HL-60/S4 (cell line): ENCODE results near the gene SMARCD2.

ENCODE experiments used
- in situ Hi-C: fragments of 300-500 bp; cut with MboI; formaldehyde crosslinking; loops from 2 replicates; pipeline ENCODE4 v1.14.3; 2022; ENCODE audit warnings: low sequenced_read_pairs

The SMARCD2 gene

DNA sequence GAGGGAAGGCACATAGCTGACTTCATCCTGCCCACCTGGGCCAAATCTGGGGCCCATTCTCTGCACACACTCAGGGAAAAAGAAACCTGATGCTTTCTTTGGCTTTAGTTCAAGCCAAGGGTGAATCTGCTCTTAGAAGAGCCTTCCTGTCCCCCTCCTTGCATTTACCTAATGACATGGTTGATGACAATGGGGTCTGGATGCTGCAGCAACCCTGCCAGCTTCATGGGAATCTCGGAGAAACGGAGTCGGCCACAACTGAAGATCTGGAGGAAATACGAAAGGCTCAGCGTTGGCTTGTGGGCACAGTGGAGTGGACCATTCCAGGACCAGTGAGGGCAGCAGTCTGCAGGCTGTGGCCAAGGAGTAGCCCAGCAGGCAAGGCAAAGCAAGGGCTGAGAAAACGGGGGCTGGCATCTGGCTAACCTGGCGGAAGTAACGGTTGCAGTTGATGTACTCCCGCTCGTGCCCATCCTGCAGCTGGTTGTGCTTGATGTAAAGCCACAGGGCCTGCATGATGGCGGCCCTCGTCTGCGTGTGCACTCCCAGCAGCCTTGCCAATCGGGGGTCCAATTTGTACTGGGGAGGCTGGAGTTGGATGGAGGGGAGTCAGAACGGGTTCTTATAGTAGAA, 8.6 kb downstream of the SMARCD2 start:
- in situ Hi-C loops: loop anchor here (25.0 kb wide), 1 partner anchor 397 kb away; the partner anchor contains the start of gene CYB561

DNA sequence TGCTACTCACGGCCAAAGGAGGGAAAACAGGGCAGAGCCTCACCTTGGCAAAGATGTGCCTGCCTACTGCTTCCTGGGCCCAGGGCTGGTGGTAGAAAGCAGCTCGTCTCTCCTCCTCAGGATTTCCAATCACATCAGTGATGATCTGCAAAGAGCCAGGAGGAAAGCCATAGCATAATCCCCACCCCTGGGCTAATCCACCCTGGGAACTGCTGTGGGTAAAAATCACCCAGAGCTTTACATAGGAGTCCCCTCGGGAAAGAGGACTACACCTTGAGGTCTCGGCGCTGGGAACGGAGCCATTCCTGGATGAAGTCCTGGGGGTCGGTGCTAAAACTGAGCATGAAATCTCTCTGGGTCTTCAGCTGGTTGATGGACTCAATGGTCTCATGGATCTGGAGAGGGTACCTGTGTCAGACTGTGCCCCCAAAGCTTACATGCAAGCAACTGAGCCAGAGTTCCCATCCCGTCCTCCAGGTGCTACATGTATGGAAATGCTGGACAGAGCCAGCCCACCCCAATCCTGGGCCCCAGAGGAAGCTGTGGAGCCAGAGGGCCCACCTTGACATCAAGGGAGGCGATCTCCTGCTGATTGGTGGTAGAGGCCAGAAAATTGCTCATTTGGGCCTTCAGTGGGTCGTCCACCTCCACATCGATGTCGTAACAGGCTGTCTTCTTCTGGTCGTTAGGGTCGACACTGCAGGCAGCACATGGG, 9.3 kb downstream of the SMARCD2 start:
- in situ Hi-C loops: loop anchor here (25.0 kb wide), 1 partner anchor 396 kb away; the partner anchor contains the start of gene CYB561

DNA sequence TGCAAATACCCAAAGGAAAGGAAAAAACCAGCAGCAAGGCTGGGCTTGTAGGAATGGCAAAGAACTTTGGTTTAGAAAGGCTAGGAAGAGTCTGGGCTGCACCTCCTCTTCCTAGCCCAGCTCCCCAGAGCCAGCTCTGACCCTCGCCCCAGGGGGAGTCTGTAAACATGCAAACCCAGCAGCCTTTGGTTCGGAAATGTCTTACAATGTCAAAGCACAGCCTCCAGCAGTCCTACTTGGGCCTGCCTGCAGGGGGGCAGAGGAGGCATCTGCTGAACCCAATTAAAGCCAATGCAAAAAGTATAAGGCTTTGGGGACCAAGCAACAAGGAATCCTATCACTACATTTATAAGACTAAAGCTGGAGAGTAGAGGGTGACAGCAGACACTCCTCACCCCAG, 10.0 kb downstream of the SMARCD2 start:
- in situ Hi-C loops: loop anchor here (25.0 kb wide), 1 partner anchor 395 kb away; the partner anchor contains the start of gene CYB561

DNA sequence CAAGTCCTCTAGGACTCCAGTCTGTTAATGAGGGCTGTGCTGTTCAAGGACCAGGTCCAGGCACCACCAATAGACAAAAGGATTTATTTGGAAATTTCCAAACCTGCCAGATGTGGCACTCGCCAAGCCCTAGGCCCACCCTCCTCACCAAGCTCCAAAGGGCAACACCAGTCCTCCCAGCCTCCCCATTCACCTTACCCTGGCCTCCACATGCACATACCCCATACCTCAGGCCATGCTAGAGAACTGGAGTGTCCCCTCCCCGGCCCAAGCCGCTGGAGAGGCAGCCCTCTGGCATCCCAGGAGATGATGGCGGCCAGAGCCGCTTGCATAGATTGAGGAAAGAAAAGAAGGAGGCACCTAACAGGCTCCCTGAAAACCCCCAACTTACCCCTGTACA, 10.5 kb downstream of the SMARCD2 start:
- in situ Hi-C loops: loop anchor here (25.0 kb wide), 1 partner anchor 395 kb away; the partner anchor contains the start of gene CYB561

DNA sequence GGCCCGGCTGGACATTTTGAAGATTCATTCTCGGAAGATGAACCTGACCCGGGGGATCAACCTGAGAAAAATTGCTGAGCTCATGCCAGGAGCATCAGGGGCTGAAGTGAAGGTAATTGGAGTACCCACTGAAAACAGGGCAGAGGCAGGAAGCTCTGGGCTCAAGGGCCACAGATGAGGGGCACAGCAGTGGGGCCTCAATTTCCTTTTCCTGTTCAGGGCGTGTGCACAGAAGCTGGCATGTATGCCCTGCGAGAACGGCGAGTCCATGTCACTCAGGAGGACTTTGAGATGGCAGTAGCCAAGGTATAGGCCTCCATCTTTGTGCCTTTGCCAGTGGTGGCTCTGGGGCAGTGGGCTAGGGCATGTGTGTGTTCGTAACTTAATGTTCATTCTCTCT, 11.0 kb downstream of the SMARCD2 start:
- in situ Hi-C loops: loop anchor here (25.0 kb wide), 1 partner anchor 394 kb away; the partner anchor contains the start of gene CYB561

DNA sequence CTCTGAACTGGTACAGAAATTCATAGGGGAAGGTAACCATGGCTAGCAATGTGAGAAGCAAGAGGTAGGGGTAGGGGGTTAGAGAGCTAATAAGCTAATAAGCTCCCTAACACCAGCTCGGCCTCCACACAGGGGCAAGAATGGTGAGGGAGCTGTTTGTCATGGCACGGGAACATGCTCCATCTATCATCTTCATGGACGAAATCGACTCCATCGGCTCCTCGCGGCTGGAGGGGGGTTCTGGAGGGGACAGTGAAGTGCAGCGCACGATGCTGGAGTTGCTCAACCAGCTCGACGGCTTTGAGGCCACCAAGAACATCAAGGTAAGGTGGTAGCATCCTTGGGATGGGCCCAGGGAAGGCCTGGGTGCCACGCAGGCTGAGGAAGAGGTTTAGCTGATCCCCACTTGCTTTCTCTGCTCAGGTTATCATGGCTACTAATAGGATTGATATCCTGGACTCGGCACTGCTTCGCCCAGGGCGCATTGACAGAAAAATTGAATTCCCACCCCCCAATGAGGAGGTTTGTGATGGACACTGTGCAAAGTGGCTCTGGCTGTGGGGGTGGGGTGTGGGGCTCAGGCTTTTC, 11.5 kb downstream of the SMARCD2 start:
- in situ Hi-C loops: loop anchor here (25.0 kb wide), 1 partner anchor 394 kb away; the partner anchor contains the start of gene CYB561

DNA sequence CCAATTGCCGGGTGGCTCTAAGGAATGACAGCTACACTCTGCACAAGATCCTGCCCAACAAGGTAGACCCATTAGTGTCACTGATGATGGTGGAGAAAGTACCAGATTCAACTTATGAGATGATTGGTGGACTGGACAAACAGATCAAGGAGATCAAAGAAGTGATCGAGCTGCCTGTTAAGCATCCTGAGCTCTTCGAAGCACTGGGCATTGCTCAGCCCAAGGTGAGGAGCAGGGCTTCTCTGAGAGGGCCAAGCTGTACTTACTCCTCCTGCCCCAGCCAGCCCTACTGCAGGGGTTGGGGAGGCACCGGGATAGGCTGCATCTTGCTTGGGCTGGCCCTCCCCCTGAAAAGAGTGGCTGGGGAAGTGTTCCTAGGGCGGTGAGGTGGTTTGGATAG, 12.2 kb downstream of the SMARCD2 start:
- in situ Hi-C loops: loop anchor here (25.0 kb wide), 1 partner anchor 393 kb away; the partner anchor contains the start of gene CYB561

DNA sequence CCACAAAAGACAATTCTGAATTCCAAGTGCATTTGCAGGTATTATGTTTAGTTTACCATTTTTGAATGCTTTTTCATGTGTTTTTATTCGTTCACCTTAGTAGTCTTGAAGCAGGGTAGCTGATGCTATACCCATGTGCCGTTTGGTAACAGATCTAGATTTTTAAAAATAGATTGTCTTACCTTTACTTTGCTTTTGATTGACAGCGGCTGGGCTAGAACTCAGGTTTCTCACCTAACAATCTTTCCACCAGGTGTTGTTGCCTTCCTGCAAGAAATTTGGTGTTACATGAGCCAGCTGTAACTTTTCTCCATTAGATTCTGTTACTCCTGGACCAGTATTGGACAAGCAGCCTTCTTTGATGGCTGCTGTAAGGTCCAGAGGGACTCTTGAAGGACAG, 13.5 kb downstream of the SMARCD2 start:
- in situ Hi-C loops: loop anchor here (25.0 kb wide), 1 partner anchor 392 kb away; the partner anchor contains the start of gene CYB561

DNA sequence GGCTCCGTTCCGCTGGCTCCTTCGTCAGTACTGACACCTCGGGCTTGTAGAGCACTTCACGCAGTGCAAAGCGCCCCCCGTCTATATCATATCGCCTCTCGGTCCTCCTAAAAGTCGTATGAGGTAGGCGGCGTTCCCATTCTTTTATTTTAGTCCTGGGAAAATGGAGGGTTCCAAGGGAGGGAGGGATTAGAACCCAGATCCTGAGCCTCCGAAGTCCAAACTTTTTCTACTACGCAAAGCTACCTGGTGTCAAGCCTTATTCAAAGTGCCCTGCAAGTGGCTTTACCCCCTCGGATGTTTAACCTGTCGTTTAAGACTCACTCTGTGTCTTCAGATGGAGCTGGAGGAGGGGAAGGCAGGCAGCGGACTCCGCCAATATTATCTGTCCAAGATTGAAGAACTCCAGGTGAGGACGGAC, 14.7 kb downstream of the SMARCD2 start:
- in situ Hi-C loops: loop anchor here (25.0 kb wide), 1 partner anchor 391 kb away; the partner anchor contains the start of gene CYB561

DNA sequence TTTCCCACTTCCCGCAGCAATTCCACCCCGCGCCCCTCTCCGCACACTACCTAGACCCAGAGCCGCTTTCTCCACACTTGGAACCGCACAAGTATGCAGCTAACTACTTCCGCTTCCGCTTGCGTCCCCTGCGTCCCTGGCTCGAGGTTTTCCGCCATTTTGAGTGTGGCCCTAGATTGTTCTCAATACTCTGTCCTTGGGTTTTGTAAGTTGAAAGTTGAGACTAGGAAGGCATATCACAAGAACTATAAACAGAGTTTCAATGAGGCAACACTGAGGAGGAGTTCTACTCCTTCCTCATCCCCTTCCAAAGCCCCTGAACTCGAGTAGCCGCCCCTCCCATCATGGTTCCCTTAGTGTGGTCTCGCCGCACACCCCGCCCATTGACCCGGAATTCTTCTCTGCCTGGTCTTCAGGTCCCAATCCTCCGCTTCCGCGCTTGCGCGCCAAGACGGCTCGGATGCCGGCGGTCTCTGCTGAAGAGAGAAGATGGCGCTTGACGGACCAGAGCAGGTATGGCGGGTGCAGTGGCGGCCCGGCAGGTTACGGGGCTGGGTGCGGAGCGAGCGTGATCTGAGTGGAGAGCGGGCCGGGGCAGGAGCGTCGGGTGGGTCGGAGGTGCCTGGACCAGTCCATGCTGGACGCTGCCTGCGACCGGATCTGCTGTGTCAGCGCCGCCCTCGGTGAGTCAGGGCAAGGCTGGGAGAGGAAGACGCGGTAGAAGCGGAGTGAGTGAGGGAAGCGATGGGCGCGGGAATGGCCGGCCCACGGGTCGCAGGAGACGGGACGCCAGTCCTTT, 15.3 kb downstream of the SMARCD2 start, which contains the start of the genes FTSJ3 and PSMC5:
Gene FTSJ3 (minus strand): TSS at position 662 of the 799 bp plus-strand sequence. CDS start 761 bp downstream, outside the sequence.
Gene PSMC5 (plus strand): TSS at position 430 of the 799 bp plus-strand sequence. CDS start 60 bp downstream, at position 490.
- in situ Hi-C loops: loop anchor here (25.0 kb wide), 1 partner anchor 390 kb away; the partner anchor contains the start of gene CYB561

DNA sequence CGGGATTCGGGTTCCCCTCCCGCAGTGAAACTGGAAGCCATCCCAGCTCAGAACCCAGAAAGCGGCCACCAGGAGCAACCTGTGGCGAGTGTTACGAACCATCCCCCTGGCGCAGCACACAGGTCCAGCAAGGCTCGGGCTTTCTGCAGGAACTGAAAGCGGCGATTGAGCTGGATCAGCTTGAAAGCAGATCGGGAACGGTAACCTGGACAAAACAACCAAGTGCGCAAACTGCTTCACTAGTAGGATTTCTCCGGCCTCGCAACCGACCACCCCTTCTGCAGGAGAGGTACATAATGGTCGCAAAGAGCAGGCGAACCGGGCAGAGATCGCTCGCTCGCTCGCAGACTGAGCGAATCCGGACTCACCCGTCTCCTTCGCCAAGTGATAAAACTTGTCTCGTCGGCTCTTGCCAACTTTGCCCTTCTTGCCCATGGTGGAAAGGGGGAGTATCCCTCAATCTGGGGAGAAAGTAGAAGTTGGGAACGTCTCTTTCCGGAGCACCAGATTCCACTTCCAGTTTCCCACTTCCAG, 15.9 kb downstream of the SMARCD2 start:
- in situ Hi-C loops: loop anchor here (25.0 kb wide), 1 partner anchor 389 kb away; the partner anchor contains the start of gene CYB561

DNA sequence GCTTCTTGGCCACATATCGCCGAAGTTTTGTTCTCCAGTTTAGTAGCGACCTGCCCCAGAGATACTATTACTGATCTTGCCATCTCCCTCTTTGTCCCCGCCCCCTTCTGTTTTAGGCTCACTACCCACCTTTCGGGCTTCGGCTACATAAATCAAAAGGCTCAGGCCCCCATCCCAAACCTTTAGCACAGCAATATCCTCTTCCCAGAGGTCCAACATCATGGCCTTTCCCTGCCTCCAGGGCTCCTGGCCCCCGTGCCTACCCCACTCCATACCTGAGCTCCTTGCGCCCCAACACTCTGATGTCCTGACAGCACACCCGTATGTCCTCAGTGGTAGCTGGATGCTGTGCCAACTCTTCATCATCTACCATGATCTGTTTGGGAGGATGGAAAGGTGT, 18.1 kb downstream of the SMARCD2 start:
- in situ Hi-C loops: no loop called here

DNA sequence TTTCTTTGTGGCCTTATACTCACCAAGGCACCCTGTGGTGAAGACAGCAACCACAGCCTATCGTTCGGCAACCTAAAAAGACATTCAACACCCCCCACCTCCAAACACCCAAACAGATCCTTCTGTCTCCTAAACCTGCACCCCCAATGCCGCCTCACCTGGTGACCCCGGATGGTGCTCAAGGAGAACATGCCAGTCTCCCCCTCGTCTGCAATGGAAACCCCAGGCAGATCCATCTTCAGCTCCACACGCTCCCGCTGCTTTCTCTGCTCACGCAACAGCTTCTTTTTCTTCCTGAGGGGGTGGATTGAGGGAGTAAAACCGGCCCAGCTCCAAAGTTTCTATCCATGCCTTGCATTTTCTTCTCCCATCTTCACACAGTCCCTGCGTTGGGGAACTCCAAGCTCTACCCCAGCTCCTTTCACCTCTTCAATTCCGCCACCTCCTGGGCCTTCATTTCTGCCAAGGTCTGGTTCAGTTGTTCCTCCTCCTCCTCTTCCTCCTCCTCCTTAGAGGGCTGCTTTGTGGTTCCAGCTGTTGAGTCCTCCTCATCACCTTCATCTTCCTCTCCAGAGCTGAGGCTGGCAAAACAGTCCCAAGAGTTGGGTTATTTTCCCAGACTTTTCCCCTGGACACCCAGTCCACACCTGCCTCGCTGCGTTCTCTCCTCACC, 18.7 kb downstream of the SMARCD2 start:
- in situ Hi-C loops: no loop called here

DNA sequence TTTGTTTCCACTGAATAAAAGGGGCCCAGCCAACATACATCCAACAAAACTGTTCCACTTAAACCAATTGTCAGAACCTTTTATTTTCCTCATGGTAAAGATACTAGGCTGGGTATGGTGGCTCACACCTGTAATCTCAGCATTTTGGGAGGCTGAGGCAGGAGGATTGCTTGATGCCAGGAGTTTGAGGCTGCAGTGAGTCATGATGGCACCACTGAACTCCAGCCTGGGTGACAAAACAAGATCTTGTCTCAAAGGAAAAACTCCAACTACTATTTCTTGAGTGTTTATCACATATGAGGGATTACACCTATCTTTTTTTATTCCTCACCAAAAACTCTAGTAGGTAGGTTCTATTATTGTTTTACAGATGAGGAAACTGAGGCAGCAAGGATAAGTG, 19.9 kb downstream of the SMARCD2 start:
- in situ Hi-C loops: no loop called here

DNA sequence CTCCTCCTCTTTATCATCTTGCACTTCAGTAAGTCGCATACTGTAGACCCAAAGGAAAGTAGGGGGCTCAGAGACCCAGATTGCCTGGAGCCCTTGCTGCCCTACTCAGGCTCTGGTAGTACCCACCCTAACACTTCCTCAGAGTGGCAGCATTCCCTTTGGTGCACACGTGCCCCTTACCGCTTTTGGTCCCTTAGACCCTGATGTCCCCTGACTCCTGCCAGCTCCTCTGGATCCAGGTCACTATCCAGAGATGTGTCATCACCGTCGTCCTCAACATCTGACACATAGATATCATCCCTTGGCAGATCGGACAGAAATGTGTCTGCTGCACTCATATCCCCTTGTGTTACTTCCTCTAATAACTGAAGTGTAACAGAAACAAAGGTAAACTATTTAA, 20.7 kb downstream of the SMARCD2 start:
- in situ Hi-C loops: no loop called here

DNA sequence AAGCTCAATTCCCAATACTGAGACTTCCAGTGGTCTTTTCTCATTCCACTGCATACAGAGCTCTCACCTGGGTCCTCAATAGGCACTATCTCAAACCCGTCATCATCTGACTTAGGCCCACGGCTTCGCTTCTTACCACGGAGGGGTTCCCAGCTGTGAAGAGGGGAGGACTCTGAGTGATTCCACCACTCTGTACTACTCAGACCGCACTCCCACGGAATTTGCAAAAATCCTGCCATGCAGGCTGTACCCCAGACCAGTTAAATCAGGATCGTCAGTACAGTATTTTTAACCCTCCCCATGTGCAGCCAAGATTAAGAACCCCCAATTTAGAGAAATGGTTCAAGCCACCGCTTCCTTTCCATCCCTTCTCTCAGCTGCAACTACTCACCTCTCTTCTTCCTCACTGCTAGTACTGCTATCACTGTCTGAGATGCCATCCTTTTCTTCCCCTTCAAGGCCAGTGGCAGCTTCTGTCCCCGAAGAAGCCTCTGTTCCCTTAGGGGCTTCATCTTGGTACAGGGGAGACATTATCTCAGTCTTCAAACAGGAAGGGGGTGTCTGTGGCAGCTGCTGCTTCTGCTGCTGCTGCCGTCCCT, 21.4 kb downstream of the SMARCD2 start:
- in situ Hi-C loops: no loop called here

DNA sequence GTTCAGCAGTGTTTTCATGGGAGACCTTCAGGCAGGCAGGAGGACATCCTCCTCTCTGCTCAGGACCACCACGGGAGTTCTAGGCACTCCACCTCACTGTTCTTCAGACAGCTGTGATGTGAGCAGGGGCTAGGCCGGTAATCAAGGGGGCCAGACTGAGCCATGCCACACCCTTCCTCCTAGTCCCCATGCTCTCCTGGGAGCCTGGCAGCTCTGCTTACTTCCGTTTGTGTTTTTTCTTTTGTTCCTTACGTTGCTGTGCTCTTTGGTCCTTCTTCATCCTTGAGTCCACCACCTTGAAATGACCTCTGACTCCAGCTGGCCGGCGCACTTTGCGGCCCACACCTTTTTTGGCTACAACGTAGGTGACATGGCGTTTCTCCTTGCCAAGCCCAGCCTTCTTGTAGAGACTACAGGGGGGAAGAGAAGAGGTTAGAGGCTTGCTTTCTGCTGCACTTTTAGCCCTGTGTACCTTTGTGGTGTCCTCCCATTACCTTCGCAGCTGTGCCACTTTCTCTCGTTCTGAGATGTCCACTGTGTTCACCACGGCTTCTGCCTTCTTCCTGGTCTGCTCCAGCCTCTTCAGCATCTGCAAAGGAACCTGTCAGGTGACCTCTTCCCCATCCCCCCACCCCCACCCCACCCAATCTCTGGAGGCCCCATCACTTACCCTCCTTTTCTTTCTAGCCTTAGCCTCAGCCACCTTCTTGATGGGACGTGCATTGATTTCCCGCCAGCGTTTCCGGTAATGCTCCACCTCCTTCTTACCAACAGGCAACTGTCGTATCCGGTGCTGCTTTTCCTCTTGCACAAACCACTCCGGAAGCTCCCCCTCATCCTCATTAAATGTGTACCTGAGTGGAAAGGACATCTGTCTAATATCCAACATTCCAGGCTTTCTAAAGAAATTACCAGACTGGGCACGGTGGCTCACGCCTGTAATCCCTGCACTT, 22.6 kb downstream of the SMARCD2 start:
- in situ Hi-C loops: no loop called here

DNA sequence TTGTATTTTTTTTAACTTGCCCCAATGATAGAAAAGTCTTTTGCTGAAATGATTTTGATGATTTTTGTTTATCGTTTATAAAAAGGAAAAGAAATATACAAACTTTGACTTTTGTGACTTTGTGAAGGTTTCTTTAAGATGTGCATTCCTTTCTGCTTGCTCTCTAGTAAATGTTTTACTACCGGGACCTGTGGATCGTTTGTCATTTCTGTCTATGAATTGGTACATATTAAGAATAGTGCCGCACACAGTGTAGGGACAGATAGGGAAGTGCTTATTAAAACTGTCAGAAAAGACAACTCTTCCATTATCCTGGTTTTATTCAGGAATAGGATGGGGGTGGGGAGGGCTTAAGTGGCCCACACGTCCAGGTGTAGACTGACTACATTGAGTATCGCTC, 23.4 kb downstream of the SMARCD2 start:
- in situ Hi-C loops: no loop called here
